GM10266 (cell line): ENCODE measurements around the gene CDK16.

ENCODE experiments used
- DNase-seq: peaks from one replicate; pipeline ENCODE4 v3.0.0; 2012; ENCODE audit errors: extremely low spot score
- CTCF ChIP-seq: IDR thresholded peaks from 2 replicates; pipeline ENCODE4 v1.5.1; 2012; ENCODE audit warnings: mild to moderate bottlenecking, low read depth; ENCODE audit not compliant: control insufficient read depth, insufficient read depth; ENCODE audit errors: missing control alignments

The CDK16 gene

GRCh38 chrX:47199286-47199685, 19.2 kb upstream of the CDK16 start:
- TF ChIP-seq CTCF, result no peak
- no peak for DNase-seq

- no peak for DNase-seq
- no peak for TF ChIP-seq CTCF
Measured at GRCh38 chrX:47200385-47201150, 17.9 kb upstream of the CDK16 start.

- no peak for DNase-seq
- no peak for TF ChIP-seq CTCF
Measured at GRCh38 chrX:47201345-47201944, 17.0 kb upstream of the CDK16 start.

DNA sequence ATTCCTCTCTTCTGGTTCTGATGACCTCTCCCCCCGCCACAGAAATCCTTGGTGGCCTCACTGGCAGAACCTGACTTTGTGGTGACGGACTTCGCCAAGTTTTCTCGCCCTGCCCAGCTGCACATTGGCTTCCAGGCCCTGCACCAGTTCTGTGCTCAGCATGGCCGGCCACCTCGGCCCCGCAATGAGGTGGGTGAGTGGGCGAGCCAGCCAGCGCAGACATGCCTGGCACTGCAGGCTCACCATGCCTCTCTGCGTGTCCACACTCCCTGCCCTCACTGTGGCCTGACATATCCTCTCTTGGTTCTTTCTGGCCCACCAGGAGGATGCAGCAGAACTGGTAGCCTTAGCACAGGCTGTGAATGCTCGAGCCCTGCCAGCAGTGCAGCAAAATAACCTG, 16.2 kb upstream of the CDK16 start:
- no peak for TF ChIP-seq CTCF
- DNase-seq, result no peak

- no peak for DNase-seq
- no peak for TF ChIP-seq CTCF
Measured at GRCh38 chrX:47202877-47203276, 15.6 kb upstream of the CDK16 start.

GRCh38 chrX:47204970-47205369, 13.5 kb upstream of the CDK16 start:
- DNase-seq, result no peak
- no peak for TF ChIP-seq CTCF

DNA sequence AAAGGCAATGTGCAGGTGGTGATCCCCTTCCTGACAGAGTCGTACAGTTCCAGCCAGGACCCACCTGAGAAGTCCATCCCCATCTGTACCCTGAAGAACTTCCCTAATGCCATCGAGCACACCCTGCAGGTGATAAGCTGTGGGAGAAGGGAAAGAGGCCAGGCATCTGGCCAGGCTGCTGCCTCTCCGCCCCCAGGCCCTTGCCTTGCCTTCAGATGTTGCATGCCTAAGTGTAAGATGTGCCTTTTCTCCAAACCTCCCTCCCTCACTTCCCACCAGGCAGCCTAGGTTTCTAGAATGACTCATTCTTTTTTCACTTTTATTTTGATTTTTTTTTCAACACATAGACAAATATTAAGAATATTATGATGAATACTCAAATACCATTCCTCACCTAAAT, 12.2 kb upstream of the CDK16 start:
- no peak for TF ChIP-seq CTCF
- DNase-seq, result no peak
